Heart left ventricle (tissue), 16 donors: Measurements from ENCODE around the gene SERINC2. TPM values are rescaled to one million over a fixed set of nuclear protein-coding genes. Genes with fewer than 3 reads are reported as not detected.

Experiments used
- ATAC-seq, 4 donors: fragments of 200-7000 bp; cut with Tn5 transposase; one replicate each; pipeline ENCODE4 v1.9.1; 2020 to 2022; ENCODE audit warnings: moderate library complexity in 4 of 4, mild to moderate bottlenecking in 3 of 4, moderate number of reproducible peaks in 1 of 4
- DNase-seq, 5 donors: peaks; one replicate each; pipeline ENCODE4 v3.0.0-alpha.2; 2020
- H3K27ac ChIP-seq, 12 donors: fragments of 200-600 bp; sonication (generic) in 4 of 12; one replicate each; pipeline versions ENCODE4 v1.5.0 to v1.8.0; 2016 to 2022; ENCODE audit warnings: mild to moderate bottlenecking in 2 of 12
- H3K27me3 ChIP-seq, 9 donors: fragments of 200-600 bp; sonication (generic) in 2 of 9; one replicate each; pipeline versions ENCODE4 v1.5.1 to v1.8.0; 2016 to 2022; ENCODE audit warnings: mild to moderate bottlenecking in 3 of 9
- H3K36me3 ChIP-seq, 9 donors: fragments of 200-600 bp; sonication (generic) in 2 of 9; one replicate each; pipeline versions ENCODE4 v1.5.0 to v1.8.0; 2018 to 2022; ENCODE audit warnings: mild to moderate bottlenecking in 2 of 9
- H3K4me1 ChIP-seq, 12 donors: fragments of 200-600 bp; sonication (generic) in 4 of 12; one replicate each; pipeline versions ENCODE4 v1.5.0 to v1.8.0; 2016 to 2022; ENCODE audit warnings: mild to moderate bottlenecking in 3 of 12
- H3K4me3 ChIP-seq, 12 donors: fragments of 200-600 bp; sonication (generic) in 4 of 12; one replicate each; pipeline versions ENCODE4 v1.5.0 to v1.8.0; 2017 to 2022; ENCODE audit warnings: mild to moderate bottlenecking in 9 of 12, moderate library complexity in 4 of 12
- H3K9me3 ChIP-seq, 12 donors: fragments of 200-600 bp; sonication (generic) in 4 of 12; one replicate each; pipeline versions ENCODE4 v1.5.0 to v1.8.0; 2016 to 2022; ENCODE audit warnings: mild to moderate bottlenecking in 1 of 12
- CTCF ChIP-seq, 12 donors: fragments of 200-600 bp; sonication (generic) in 4 of 12; IDR thresholded peaks; one replicate each; pipeline versions ENCODE4 v1.5.0 to v1.8.0; 2018 to 2022; ENCODE audit warnings: antibody characterized with exemption in 12 of 12, mild to moderate bottlenecking in 5 of 12
- POLR2A ChIP-seq, 2 donors: fragments of 450-650 bp; IDR thresholded peaks; one replicate each; pipeline ENCODE4 v1.6.1; 2017; ENCODE audit warnings: antibody characterized with exemption in 2 of 2, mild to moderate bottlenecking in 2 of 2, moderate library complexity in 2 of 2
- WGBS, 4 donors: extraction: QIAGEN DNeasy Blood & Tissue Kit in 2 of 4; methylation state at CpG; one replicate each; pipeline versions ENCODE4 v1.1.5 to v1.1.7; 2013 to 2018; 5-methylcytosine and 5-hydroxymethylcytosine counted together
- intact Hi-C, 10 donors: fragments of 100-400 bp; cut with DNase I; formaldehyde crosslinking; loops; one replicate each; pipeline versions ENCODE4 v1.11.1 to v1.14.2; 2022
- polyA plus RNA-seq, 2 donors: library from polyadenylated mRNA; stranded (reverse); fragments of 200-250 nt; gene quantifications; one replicate each; pipeline ENCODE4 v1.2.3, GENCODE V29; 2013
- total RNA-seq, 9 donors: library from RNA; depleted of rRNA in 2 of 9; stranded (reverse); fragments of >200 nt in 2 of 9; fragmentation: NEBNext Ultra II Directional in 3 of 9; extraction: Animal tissue kit (Norgen Biotek cat#: 25700) in 3 of 9; gene quantifications; one replicate each; pipeline versions ENCODE4 v1.1.0 to v1.2.4, GENCODE V29; 2016 to 2023
- donor health status: ischemic (EF 13 %, LVEDD 7.1; RV severe dilation, severe dysfunction).
- donor health status: healthy with polysubstance abuse.
- donor health status: DM: no; HTN: yes; CAD: no.
- donor health status: DM: no; HTN: no; CAD: no.
- donor health status: ischemic (EF 25% LVEDD 6.9; RV normal size, moderate dysfunction).
- donor health status: ischemic (EF 25% LVEDD 5.7; RV mildly dilated, moderate dysfunction).
- donor health status: healthy.
- donor health status: DM: yes; HTN: yes; CAD: no.
- donor health status: ischemic (EF 35%, LVEDD 5.7; RV mildly dilated, moderate dysfunction).
- donor health status: nonischemic (EF 11% LVEDD 7.7; RV severe dilation, severe dysfunction).
- donor health status: DM: yes; HTN: yes; CAD: no.
- donor health status: PGD.
- donor health status: ischemic (EF 29% LVEDD 5.4; RV normal size, mild dysfunction).
- donor health status: nonischemic (EF 23%, LVEDD 6.1; RV moderate dilation, normal function).

Gene SERINC2
- total and polyA plus RNA-seq, 11 donors = 0.94 to 8.5 (median 2.3) TPM

GRCh38 chr1:31425301-31426081, 12.5 kb downstream of the SERINC2 start:
- intact Hi-C loops = loop anchor here in 4 of 10 donors (2.0 to 10.0 kb wide), 4 partner anchors 33 to 701 kb away; partner anchors contain the start of gene MATN1 (in 2 of the 4)

GRCh38 chr1:31426249-31426922, 13.4 kb downstream of the SERINC2 start:
- ATAC-seq = no peak
- Histone ChIP-seq H3K9me3 (no peaks in the 10 kb centered on the region), H3K36me3 (no peaks in the 10 kb centered on the region), H3K27me3 (peaks cover 0 to 10% (median 0%) of the 10 kb centered on the region in 9 donors), H3K4me1 (peaks cover 0 to 6% (median 0%) of the 10 kb centered on the region in 12 donors), H3K27ac (no peak overlapping the region), H3K4me3 (no peak overlapping the region)
- intact Hi-C loops = loop anchor here in 4 of 10 donors (5.0 to 10.0 kb wide), 3 partner anchors 34 to 702 kb away; partner anchors contain the start of gene MATN1 (in 2 of the 4)
- no peak for DNase-seq
- 78 to 87% (median 81%) methylated on average over 13 to 14 of the region's 14 CpGs for WGBS, 4 donors
- TF ChIP-seq CTCF (IDR thresholded peaks at IDR 0.05) = no peak
- no peak for TF ChIP-seq POLR2A (IDR thresholded peaks at IDR 0.05)

More at GRCh38 chr1:31425301-31426081, 12.5 kb downstream of the SERINC2 start:
- no peaks in the 10 kb centered on the region for H3K9me3 ChIP-seq
- no peak for DNase-seq
- ATAC-seq = no peak
- H3K4me3 ChIP-seq = no peak overlapping the region
- no peak overlapping the region for H3K27ac ChIP-seq
- WGBS, 4 donors = 72 to 81% (median 79%) methylated on average over 24 to 28 of the region's 28 CpGs
- TF ChIP-seq CTCF (IDR thresholded peaks at IDR 0.05) (no peak), POLR2A (IDR thresholded peaks at IDR 0.05) (no peak)
- no peaks in the 10 kb centered on the region for H3K36me3 ChIP-seq
- H3K27me3 ChIP-seq = peaks cover 0 to 10% (median 0%) of the 10 kb centered on the region in 9 donors
- peaks cover 0 to 6% (median 0%) of the 10 kb centered on the region in 12 donors for H3K4me1 ChIP-seq

GRCh38 chr1:31427322-31427721, 14.3 kb downstream of the SERINC2 start:
- Histone ChIP-seq H3K4me3 (no peak overlapping the region), H3K36me3 (no peaks in the 10 kb centered on the region), H3K27ac (no peak overlapping the region), H3K9me3 (no peaks in the 10 kb centered on the region), H3K27me3 (peaks cover 0 to 9% (median 0%) of the 10 kb centered on the region in 9 donors), H3K4me1 (peaks cover 0 to 4% (median 0%) of the 10 kb centered on the region in 12 donors)
- TF ChIP-seq POLR2A (IDR thresholded peaks at IDR 0.05) (no peak), CTCF (IDR thresholded peaks at IDR 0.05) (no peak)
- WGBS, 4 donors = 88 to 95% (median 91%) methylated on average over 4 of the region's 4 CpGs
- ATAC-seq (no peak), DNase-seq (no peak)
- intact Hi-C loops = loop anchor here in 4 of 10 donors (5.0 to 10.0 kb wide), 3 partner anchors 35 to 703 kb away; partner anchors contain the start of gene MATN1 (in 2 of the 4)
